NCI-H2107 treated with DMSO at 0.1 percent for 48 hours (cell line): ENCODE measurements around the gene FASN.

Source experiments
- DNase-seq: peaks from one replicate; lab custom pipeline; 2025; ENCODE audit not compliant: unreplicated experiment; lab: John Stamatoyannopoulos, UW

Gene FASN

DNA sequence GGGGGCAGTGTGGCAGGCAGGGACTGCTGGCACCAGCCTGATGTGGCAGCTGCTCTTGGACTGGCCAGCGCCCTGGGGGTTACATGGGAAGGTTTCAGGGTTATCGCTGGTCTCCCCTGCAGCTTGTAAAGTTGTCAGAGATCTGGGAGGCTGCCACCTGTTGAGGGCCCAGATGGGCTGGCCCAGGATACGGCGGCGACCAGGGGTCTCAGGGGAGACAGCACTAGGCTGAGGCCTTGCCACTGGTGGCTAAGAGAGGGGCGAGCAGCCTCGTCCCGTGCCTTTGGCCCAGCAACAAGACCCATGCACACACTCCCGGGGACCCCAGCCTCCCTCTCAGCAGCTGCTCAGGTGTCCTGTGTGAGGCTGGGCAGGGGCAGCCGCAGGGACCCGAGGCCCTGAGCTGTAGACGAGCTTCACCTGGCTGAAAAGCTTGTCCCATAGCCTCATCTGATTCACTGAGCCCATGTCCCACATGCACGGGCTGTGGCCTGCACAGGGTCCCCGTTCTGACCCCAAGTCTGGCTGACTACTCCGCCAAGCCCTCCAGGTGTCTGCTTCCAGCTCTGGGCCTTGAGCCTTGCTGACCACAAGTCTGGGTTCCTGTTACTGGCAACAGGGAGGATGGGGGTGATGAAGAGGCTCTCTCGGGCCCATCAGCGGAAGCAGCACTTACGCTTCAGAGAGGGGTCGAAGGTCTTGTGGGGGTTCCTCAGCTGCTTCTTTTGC is 38.6 kb downstream of the FASN start:
- no peak for DNase-seq

DNA sequence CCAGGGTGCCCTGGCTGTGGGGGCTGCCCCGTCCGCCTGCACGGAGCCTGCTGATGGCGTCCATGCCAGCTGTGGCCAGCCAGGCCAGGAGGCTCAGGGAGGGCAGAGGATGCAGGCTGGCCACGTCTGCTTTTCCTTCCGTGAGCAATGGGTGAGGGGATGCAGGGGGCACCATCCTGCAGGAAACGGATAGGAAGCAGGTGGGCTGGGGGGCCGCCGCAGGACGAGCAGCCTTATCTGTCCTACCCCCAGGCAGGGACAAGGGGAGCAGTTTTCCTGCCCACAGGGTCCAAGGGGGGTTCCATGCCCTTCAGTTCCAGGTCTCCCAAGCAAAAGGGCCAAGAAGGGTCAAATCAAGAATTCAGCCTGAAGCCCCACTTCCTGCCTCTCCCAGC is 39.2 kb downstream of the FASN start:
- no peak for DNase-seq

DNA sequence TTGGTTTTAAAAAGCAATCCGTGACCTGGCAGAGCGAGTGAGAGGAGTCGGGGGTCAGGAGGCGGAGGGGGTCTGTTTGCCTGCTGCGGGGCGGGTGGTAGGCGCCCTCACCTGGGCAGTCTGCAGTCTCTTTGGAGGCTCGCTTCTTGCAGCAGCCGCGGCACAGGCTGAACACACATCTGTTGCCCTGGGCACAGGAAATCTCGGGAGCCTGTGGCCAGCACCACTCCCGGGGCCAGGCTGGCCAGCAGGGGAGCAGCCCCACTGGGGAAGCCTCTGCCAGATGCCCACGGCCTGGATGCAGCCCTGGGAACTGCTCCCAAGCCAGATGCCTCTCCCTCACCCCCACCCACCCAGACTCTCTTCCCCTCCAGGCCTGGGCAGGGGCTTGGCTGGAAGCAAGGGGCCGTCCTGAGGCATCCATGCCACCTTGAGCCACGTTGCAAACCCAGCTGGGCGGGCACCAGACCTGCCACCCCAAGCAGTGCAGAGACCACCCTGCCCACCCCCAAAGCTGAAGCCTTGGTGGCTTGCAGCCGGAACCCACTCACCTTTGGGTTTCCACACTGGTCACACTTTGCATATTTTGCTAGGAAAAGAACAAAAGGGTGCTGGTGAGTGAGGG is 39.7 kb downstream of the FASN start:
- no peak for DNase-seq

GRCh38 chr17:82056729-82057621 is 41.1 kb downstream of the FASN start:
- no peak for DNase-seq

GRCh38 chr17:82055965-82056728 is 41.9 kb downstream of the FASN start:
- DNase-seq: no peak

DNA sequence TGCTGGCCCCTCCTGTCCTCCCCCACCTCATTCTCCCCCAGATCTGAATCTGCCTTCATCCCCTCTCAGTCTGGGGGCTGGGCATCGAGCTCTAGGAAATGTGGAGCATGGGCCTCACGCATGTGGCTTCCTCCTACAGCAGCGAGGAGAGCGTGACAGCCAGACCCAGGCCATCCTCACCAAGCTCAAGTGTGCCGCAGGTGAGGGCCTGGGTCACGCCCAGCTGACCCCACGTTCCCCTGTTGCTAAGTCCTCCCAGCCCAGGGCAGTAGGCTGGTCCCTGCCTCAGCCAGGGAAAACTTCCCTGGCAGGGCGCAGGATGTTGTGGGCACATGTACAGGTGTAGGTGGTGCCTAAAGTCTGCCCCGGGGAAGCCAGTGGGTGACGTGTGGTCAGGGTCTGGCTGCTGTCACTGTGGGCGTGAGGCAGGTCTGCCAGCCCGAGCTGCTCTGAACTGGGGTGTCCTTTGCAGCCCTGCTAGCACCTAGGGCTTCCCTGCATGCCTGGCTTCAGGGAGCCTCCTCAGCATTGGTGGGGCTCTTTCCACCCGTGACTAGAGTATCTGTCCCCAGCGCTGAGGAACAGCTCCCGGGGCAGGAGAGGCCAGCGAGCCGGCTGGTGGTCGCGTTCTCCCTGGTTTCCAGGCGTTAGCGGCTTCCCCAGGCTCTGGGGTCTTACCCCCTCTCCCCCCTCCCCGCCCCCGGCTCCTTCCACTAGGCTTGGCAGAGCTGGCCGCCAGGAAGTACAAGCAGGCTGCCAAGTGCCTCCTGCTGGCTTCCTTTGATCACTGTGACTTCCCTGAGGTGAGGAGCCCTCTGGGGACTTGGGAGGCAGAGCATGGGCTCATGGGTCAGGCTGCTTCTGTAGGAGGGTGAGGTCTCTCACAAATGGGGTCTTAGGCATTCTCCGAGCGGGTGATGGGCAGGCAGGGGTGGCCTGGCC is 42.7 kb downstream of the FASN start:
- no peak for DNase-seq

GRCh38 chr17:82054351-82055022 is 43.5 kb downstream of the FASN start:
- DNase-seq: no peak

DNA sequence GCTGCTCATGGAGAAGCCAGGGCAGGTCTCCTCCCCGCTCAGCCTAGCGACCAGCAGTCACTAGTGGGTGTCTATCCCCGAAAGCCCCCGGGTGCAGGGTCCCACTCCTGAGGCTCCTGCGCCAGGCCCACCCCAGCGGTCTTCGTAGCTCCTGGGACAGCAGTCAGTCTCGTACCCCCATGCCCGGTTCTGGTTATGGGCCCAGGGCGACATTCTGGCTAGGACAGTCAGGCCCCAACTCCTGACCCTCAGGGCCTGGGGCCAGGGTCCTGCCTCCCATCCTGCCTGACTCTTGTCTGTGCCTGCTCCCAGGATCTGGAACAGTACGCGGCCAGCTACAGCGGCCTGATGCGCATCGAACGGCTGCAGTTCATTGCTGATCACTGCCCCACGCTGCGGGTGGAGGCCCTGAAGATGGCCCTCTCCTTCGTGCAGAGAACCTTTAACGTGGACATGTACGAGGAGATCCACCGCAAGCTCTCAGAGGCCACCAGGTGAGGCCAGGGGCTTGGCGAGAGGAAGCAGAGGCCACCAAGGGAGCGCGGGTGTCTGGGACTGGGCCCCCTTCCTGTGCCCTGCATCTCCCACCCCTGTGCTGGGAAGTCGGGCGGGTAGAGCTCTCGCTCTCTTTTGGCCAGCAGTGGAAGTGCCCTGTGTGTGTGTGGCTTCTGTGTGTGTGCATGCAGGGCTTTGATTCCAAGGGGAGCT is 44.3 kb downstream of the FASN start:
- DNase-seq: no peak

- no peak for DNase-seq
Measured at GRCh38 chr17:82053130-82053529, 44.9 kb downstream of the FASN start.

GRCh38 chr17:82052638-82053059 is 45.4 kb downstream of the FASN start:
- DNase-seq: no peak

- DNase-seq: peak; percentile 14
Measured at GRCh38 chr17:82051776-82052637, 46.0 kb downstream of the FASN start, which contains the start of the genes GPS1 and RFNG. Gene GPS1 (plus strand): TSS chr17:82051898. CDS start chr17:82051932, 34 bp downstream. Gene RFNG (minus strand): TSS chr17:82051811. CDS start chr17:82051766, 45 bp downstream.

GRCh38 chr17:82050761-82051641 is 47.0 kb downstream of the FASN start:
- DNase-seq: no peak

DNA sequence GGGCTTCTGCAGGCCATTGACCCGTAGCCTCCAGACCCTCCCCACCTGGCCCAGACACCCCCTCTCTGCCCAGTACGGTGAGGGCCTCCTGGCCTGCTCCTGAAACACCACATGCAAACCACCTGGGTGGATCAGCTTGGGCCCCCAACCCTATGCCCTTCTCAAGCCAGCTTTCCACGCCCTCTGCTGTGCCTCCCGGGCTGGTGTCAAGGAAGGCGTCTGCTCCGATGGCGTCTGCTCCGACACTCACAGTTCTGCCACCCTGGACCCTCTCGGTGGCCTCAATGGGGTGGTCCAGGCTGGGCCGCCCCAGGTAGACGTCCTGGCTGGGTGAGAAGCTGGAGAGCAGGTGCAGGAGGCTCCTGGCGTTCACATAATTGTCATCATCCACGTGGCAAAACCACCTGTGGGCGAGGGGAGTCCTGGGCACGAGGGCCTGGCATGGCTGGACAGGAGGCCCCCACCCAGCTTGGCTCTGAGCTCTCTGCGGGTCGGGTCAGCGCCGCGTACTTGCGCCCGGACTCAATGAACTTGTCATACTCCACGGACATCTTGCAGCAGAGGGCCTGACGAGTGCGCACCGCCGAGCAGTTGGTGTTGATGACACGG is 47.8 kb downstream of the FASN start:
- no peak for DNase-seq

DNA sequence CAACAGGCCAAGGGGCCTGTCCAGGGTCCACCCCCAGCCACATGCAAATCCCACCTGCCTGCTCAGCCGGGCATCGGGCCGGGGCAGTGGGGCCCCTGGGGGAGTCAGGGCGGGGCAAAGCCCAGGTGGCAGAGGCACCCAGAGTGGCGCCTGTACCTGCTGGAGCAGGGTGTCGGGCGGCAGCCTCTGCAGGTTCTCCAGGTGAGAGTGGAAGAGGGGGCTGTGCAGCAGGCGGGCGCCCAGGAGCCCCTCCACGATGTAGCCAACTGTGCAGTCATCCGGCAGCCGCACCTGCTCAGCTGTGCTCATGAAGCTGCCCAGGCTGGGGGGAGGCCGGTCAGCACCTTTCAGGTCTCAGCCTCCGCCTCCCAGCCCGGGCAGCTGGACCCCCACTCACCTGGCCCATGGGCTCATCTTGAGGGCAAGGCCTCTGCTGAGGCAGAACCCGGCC is 48.5 kb downstream of the FASN start:
- DNase-seq: no peak

DNA sequence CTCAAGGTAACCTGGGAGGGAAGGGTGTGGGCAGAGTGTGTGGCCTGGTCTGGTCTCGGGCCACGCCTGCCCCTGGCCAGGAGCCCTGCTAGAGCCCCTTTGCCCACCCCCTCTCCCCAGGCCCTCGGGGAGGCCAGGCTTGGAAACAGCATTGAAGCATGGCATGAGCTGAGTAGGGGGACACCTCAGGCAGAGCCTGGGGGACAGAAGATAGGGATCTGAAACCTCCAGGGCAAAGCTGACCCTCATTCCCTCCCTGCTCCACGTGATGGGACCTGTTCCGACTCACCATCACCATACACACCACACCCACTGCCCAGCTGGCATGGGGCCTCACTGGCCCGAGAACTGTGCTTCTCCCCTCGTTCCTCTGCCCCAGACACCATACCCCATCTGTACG is 48.9 kb downstream of the FASN start:
- DNase-seq: no peak

DNA sequence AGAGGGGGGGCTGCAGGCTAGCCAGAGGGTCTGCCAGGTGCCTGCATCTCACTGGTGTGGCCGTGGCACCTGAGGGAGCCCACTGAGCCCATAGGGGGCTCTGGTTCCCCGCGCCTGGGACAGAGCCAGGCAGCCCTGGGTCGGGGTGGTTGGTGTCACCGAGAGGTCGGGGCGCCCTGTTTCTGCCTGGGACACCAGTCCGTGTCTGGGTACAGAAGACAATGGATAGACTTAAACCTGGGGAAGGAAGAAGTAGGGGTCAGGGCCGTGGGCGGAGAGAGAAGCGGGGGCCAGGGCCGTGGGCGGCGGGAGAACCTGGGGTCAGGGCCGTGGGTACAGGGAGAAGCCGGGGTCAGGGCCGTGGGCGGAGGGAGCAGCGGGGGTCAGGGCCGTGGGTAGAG is 49.5 kb downstream of the FASN start:
- DNase-seq: no peak
